RKO (cell line): Measurements from ENCODE around the gene IWS1.

Experiments
- DNase-seq: peaks from one replicate; pipeline ENCODE4 v3.0.0-alpha.2; 2016; ENCODE audit warnings: low spot score

IWS1 gene

DNA sequence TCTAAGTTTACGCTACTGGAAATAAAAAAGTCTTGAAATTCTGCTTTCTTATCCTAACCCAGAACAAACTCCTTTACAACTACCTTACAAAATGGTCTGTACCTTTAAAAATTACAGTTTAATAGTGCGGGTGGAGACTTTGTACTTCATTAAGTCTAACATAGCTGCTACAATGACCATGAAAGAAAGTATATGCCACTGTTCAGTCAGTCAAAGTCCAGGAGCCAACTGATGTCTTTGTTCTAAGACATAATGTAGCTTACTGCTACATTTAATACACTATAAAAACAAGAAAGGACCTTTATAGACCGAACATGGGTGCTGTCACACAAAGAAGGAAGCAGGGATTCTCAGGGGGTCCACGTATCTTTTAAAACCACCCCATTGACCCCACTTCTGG is 36.0 kb downstream of the IWS1 start:
- DNase-seq = no peak

DNA sequence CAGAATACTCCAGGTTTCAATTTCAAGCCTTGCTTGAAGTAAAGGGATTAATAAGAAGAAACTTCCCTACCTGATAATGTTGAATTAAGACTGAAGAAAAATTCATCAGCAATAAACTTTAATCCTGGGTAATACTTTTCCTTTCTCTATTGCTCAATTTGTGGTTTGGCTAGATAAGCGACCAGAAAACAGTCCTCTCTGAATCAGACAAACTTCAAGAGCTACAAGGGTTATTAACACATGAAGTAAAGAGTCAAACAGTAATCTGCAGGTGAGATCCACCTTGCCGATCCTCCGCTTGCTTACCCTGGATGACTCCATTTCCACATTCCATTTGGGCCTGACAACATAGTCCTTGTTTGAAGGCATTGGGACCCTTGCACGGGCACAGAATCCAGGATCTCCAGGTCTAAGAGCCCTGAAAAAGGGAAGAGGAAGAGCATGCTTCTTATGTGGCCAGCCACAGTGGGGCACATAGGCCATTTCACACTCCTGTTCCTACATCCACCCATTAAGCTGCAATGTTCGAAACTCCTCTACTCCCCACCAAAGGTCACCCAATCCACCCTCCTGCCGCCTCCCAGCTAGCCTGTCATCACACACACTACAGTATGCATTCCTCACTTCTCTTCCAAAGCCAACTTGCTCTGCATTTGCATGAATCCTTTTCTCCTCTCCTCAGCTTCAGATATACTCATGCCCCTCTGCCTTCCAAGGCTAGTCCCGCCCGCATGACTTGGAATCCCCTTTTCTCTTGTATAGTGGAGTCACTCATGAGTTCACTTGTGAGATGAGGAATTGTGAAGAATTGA is 39.8 kb downstream of the IWS1 start:
- no peak for DNase-seq

GRCh38 chr2:127485694-127486071 is 40.6 kb downstream of the IWS1 start:
- no peak for DNase-seq

DNA sequence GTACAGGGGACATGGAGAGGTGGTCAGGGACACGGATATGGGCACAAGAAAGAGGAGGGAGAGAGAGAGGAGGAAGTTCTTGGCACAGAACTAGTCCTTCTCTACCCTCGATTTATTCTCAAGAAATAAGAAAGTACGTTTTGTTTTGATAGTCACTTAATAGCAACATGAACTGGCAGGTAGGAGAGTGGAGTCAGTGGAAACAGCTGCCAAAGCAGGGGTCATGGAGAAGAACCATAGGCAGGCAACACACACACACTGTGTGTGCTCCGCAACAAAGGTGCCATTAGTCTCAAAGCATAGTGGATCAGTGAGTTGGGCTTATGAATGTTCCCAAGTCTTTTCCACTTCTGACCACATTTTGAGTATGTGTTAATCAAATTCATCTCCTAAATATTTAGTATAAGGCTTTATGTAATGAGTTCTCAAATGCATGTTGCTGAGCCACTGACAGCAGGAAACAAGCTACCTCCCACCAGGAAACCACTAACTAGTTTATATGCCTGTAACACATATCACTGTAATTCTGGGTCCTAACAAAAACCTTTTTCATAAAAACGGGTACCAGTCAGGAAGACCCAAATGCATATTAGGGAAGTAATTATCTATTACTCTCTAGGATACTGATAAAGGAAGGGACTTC is 41.1 kb downstream of the IWS1 start:
- DNase-seq = no peak

- DNase-seq = no peak
Observed at GRCh38 chr2:127482031-127482430, 44.3 kb downstream of the IWS1 start.

GRCh38 chr2:127479866-127480743 is 46.2 kb downstream of the IWS1 start:
- DNase-seq = no peak

DNA sequence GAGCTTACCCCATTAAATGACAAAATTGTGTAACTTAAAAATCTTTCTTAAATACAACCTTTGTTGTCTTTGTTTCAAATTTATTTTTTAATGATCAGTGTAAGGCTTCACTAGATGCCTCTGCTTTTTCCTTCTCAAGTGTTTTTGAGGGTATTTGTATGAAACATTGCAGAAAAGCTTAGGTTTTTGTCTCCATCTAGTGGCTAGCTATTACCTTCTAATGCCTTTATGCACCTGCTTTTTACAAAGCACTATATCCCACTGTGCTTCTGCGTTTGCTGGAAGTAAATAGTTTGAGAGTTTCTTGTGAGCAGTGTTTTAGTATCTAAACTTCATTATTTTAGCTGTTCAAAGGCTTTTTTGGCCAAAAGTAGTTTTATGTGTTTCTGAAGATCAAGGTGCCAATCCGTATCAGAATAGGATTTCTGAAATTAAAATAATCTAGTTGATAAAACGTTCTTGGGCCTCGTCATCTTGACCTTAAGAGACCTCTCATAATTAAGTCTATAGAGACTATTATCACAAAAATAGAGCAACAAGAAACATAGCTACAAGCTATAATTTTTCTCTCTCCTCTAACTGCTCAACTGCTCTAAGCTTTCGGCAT is 47.0 kb downstream of the IWS1 start:
- DNase-seq = peak; percentile 69

DNA sequence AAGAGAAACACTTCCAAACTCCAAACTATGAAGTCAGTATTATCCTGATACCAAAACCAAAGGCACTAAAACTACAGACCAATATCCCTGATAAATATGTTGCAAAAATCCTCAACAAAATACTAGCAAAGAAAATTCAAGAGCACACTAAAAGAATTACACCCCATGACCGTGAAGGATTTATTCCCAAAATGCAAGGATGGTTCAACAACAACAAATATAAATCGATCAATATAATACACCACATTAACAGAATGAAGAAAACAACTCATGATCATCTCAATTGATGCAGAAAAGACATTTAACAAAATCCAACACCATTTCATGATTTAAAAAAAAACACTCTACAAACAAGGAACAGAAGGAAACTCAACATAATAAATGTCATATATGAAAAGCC is 50.5 kb downstream of the IWS1 start:
- DNase-seq = no peak

- DNase-seq = no peak
Observed at GRCh38 chr2:127472268-127472667, 54.0 kb downstream of the IWS1 start.

GRCh38 chr2:127471286-127471988 is 54.9 kb downstream of the IWS1 start:
- no peak for DNase-seq

- no peak for DNase-seq
Observed at GRCh38 chr2:127469974-127470373, 56.3 kb downstream of the IWS1 start.

DNA sequence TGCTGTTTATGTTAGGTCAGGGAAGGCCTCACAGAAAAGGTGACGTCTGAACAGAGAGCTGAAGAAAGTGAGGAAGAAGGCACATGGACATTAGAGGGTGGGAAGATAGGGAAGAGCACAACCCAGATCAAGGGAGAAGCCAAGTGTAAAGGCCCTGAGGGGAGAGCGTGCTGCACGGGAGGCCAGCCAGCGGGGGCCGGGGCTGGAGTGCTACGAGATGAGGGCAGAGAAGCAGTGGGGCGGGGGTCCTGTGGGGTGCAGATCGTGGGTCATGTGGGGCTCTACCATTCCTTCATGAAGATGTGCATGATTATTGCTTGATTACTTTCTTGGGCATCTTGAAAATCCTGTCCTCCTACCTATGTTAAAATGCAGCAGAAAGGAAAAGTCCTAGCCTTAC is 57.2 kb downstream of the IWS1 start:
- DNase-seq = no peak

DNA sequence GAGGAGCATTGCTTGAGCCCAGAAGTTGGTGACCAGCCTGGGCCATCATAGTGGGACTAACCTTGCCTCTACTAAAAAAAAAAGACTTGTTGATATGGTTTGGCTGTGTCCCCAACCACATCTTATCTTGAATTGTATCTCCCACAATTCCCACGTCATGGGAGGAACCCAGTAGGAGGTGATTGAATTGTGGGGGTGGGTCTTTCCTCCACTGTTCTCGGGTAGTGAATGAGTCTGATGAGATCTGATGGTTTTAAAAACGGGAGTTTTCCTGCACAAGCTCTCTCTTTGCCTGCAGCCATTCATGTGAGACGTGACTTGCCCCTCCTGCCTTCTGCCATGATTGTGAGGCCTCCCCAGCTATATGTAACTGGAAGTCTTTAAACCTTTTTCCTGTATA is 61.0 kb downstream of the IWS1 start:
- DNase-seq = no peak

- DNase-seq = no peak
Observed at GRCh38 chr2:127464470-127465257, 61.6 kb downstream of the IWS1 start.

- no peak for DNase-seq
Observed at GRCh38 chr2:127463155-127463991, 62.9 kb downstream of the IWS1 start.

DNA sequence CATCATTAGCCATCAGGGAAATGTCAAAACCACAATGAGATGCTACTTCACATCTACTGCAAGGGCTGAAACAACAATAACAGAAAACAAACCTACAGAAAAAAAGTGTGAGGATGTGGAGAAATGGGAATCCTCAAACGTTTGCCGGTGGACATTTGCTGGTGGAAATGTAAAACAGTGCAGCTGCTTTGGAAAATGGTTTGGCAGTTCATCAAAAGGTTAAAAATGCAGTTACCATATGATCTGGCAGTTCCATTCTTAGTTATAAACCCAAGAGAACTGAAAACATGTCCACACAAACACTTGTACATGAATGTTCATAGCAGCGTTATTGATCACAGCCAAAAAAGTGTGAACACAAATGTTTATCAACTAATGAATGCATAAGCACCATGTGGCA is 63.8 kb downstream of the IWS1 start:
- no peak for DNase-seq

GRCh38 chr2:127456960-127457359 is 69.3 kb downstream of the IWS1 start:
- DNase-seq = no peak

DNA sequence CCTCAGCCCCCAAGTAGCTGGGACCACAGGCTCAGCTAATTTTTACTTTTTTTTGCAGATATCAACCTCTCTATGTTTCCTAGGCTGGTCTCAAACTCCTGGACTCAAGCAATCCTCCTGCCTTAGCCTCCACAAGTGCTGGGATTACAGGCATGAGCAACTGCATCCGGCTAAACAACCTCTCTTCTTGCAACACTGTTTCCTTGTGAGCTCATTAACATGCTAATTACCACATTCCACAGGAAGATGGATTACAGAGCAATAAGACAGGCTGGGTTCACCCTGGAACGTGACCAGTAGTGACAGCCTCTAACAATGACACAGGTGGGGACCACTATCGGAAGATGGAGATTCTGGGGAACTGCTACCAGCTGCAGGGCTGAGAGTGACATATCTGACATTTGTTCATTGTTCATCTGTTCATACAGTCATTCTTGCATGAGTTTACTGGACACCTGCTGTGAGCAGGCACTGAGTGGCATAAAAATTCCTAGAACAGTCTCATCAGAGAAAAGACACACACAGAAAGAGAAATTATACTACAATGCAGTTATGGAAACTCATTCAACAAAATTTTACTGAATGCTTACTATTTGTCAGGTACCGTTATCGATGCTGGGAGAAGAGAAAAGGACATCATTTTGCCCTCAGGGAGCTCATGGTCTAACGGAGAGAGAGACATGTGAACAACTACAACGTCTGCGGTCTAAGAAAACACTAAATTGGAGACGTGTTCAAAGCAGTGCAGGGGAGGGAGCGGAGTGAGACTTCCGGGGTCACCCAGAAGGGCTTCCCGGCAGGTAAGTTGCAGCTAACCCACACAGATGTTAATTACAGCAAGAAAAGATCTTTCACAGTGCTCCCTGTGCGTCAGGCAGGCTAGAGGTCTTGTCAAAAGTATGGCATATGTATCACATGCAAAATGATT is 70.5 kb downstream of the IWS1 start:
- no peak for DNase-seq
